IMR-90 (cell line): ENCODE results near the gene EYS. TPM values are rescaled to one million over a fixed set of nuclear protein-coding genes. Genes with fewer than 3 reads are reported as not detected.

Source experiments
- ATAC-seq: fragments of 200-7000 bp; cut with Tn5 transposase; 2 replicates; pipeline ENCODE4 v1.9.1; 2020; ENCODE audit warnings: low read depth, mild to moderate bottlenecking, moderate library complexity
- BruUV-seq: library from RNA; stranded (reverse); fragments of 400-500 nt; replicated peaks from 2 replicates; lab custom pipeline; 2021; lab: Mats Ljungman, UMichigan
- CTCF ChIA-PET: fragments of 300-600 bp; formaldehyde crosslinking; extraction: SDS; loops from one replicate; lab custom pipeline; 2021; ENCODE audit warnings: antibody characterized with exemption; lab: Yijun Ruan, JAX
- POLR2A ChIA-PET: fragments of 300-600 bp; sonication (Branson Sonifier 250); formaldehyde crosslinking; loops from one replicate; lab custom pipeline; 2022; ENCODE audit warnings: antibody characterized with exemption; ENCODE audit not compliant: unreplicated experiment; lab: Charles Lee
- DNase-seq: peaks from one replicate; pipeline ENCODE4 v3.0.0; 2013
- H2AFZ ChIP-seq: replicated peaks from 2 replicates; pipeline ENCODE3; 2013; ENCODE audit warnings: low read length, mild to moderate bottlenecking; ENCODE audit not compliant: poor library complexity
- H2AK5ac ChIP-seq: 2 replicates; pipeline ENCODE4 v1.6.1; 2013; ENCODE audit warnings: low read depth, low read length, inconsistent platforms
- H2AK9ac ChIP-seq: replicated peaks from 2 replicates; pipeline ENCODE3; 2013; ENCODE audit warnings: mild to moderate bottlenecking, low read depth, low read length, moderate library complexity; ENCODE audit not compliant: poor library complexity
- H2BK120ac ChIP-seq: 2 replicates; pipeline ENCODE4 v1.6.1; 2013; ENCODE audit warnings: low read depth, low read length, inconsistent platforms
- H2BK15ac ChIP-seq: 3 replicates; pipeline ENCODE4 v1.6.1; 2013; ENCODE audit warnings: low read depth, low read length, inconsistent platforms
- H2BK20ac ChIP-seq: 2 replicates; pipeline ENCODE4 v1.6.1; 2013; ENCODE audit warnings: low read depth, mild to moderate bottlenecking, inconsistent platforms, low read length, moderate library complexity
- H2BK5ac ChIP-seq: 2 replicates; pipeline ENCODE4 v1.6.1; 2013; ENCODE audit warnings: mild to moderate bottlenecking, low read depth, low read length, inconsistent platforms; ENCODE audit not compliant: poor library complexity, severe bottlenecking
- H3K14ac ChIP-seq: replicated peaks from 2 replicates; pipeline ENCODE4 v1.6.1; 2013; ENCODE audit warnings: low read depth, low read length, inconsistent platforms
- H3K18ac ChIP-seq: 2 replicates; pipeline ENCODE4 v1.6.1; 2013; ENCODE audit warnings: low read depth, low read length, control low read depth
- H3K23ac ChIP-seq: 2 replicates; pipeline ENCODE4 v1.6.1; 2013; ENCODE audit warnings: low read depth, low read length, inconsistent platforms
- H3K27ac ChIP-seq: 2 replicates; pipeline ENCODE4 v1.5.1; 2013; ENCODE audit warnings: mild to moderate bottlenecking, control low read depth, low read length; ENCODE audit not compliant: insufficient read depth
- H3K27me3 ChIP-seq: 2 replicates; pipeline ENCODE4 v1.6.1; 2013; ENCODE audit warnings: low read length; ENCODE audit not compliant: control insufficient read depth, insufficient read depth
- H3K36me3 ChIP-seq: 2 replicates; pipeline ENCODE4 v1.6.1; 2013; ENCODE audit warnings: low read length, mixed read lengths; ENCODE audit not compliant: control insufficient read depth, insufficient read depth
- H3K4ac ChIP-seq: 2 replicates; pipeline ENCODE4 v1.6.1; 2013; ENCODE audit warnings: low read depth, low read length, inconsistent platforms
- H3K4me1 ChIP-seq: 2 replicates; pipeline ENCODE4 v1.6.1; 2013; ENCODE audit warnings: low read length, mixed read lengths; ENCODE audit not compliant: control insufficient read depth, insufficient read depth
- H3K4me2 ChIP-seq: 2 replicates; pipeline ENCODE4 v1.6.1; 2013; ENCODE audit warnings: low read depth, mild to moderate bottlenecking, control low read depth, low read length, moderate library complexity
- H3K4me3 ChIP-seq: 2 replicates; pipeline ENCODE4 v1.5.1; 2013; ENCODE audit warnings: low read depth, mild to moderate bottlenecking, control low read depth, low read length, moderate library complexity; ENCODE audit not compliant: insufficient read depth
- H3K56ac ChIP-seq: 2 replicates; pipeline ENCODE4 v1.6.1; 2013; ENCODE audit warnings: low read length, inconsistent platforms; ENCODE audit not compliant: insufficient read depth; ENCODE audit errors: extremely low read depth
- H3K79me1 ChIP-seq, 2 experiments: 2 replicates each; pipeline ENCODE4 v1.6.1; 2013; ENCODE audit warnings: low read length in 2 of 2, inconsistent platforms in 1 of 2, low read depth in 1 of 2
- H3K9ac ChIP-seq: 2 replicates; pipeline ENCODE4 v1.6.1; 2013; ENCODE audit warnings: low read depth, low read length, control low read depth
- H3K9me1 ChIP-seq: 2 replicates; pipeline ENCODE4 v1.6.1; 2013; ENCODE audit warnings: low read length, inconsistent platforms; ENCODE audit not compliant: insufficient read depth
- H3K9me3 ChIP-seq: 2 replicates; pipeline ENCODE4 v1.6.1; 2013; ENCODE audit warnings: low read length; ENCODE audit not compliant: control insufficient read depth, insufficient read depth
- H4K20me1 ChIP-seq: 2 replicates; pipeline ENCODE4 v1.6.1; 2013; ENCODE audit warnings: low read length, inconsistent platforms; ENCODE audit not compliant: insufficient read depth
- H4K5ac ChIP-seq: 2 replicates; pipeline ENCODE4 v1.6.1; 2013; ENCODE audit warnings: mild to moderate bottlenecking, low read depth, low read length, control low read depth
- H4K8ac ChIP-seq, 2 experiments: 2 replicates each; pipeline ENCODE4 v1.6.1; 2013; ENCODE audit warnings: low read depth in 2 of 2, low read length in 2 of 2, control low read depth in 1 of 2, inconsistent platforms in 1 of 2
- H4K91ac ChIP-seq: 2 replicates; pipeline ENCODE4 v1.6.1; 2013; ENCODE audit warnings: low read depth, low read length, inconsistent platforms; ENCODE audit not compliant: insufficient read depth
- BHLHE40 ChIP-seq: fragments of 150-350 bp; IDR thresholded peaks from 2 replicates; pipeline ENCODE4 v1.6.1; 2016; ENCODE audit warnings: mild to moderate bottlenecking, low read depth, low read length
- CEBPB ChIP-seq: IDR thresholded peaks from 2 replicates; pipeline ENCODE4 v1.6.1; 2012; ENCODE audit warnings: low read depth, low read length, improper control_type of control experiment
- CHD1 ChIP-seq: IDR thresholded peaks from 2 replicates; pipeline ENCODE4 v1.6.1; 2012; ENCODE audit warnings: low read depth, low read length, improper control_type of control experiment
- FOS ChIP-seq: fragments of 150-350 bp; IDR thresholded peaks from 2 replicates; pipeline ENCODE4 v1.6.1; 2016; ENCODE audit warnings: low read depth, low read length
- MAFK ChIP-seq: IDR thresholded peaks from 2 replicates; pipeline ENCODE4 v1.6.1; 2012; ENCODE audit warnings: low read depth, low read length, improper control_type of control experiment
- MAZ ChIP-seq: IDR thresholded peaks from 2 replicates; pipeline ENCODE4 v1.6.1; 2012; ENCODE audit warnings: low read depth, mild to moderate bottlenecking, low read length, improper control_type of control experiment, moderate library complexity, borderline replicate concordance
- MXI1 ChIP-seq: IDR thresholded peaks from 2 replicates; pipeline ENCODE4 v1.6.1; 2012; ENCODE audit warnings: low read depth, mild to moderate bottlenecking, low read length, moderate library complexity, borderline replicate concordance
- NFE2L2 ChIP-seq: fragments of 150-350 bp; IDR thresholded peaks from 2 replicates; pipeline ENCODE4 v1.6.1; 2016; ENCODE audit warnings: low read depth, mild to moderate bottlenecking, low read length
- POLR2A ChIP-seq: IDR thresholded peaks from 2 replicates; pipeline ENCODE4 v1.6.1; 2012; ENCODE audit warnings: mild to moderate bottlenecking, low read depth, low read length
- RAD21 ChIP-seq: IDR thresholded peaks from 2 replicates; pipeline ENCODE4 v1.6.1; 2012; ENCODE audit warnings: low read length, improper control_type of control experiment
- RCOR1 ChIP-seq: IDR thresholded peaks from 2 replicates; pipeline ENCODE4 v1.6.1; 2012; ENCODE audit warnings: mild to moderate bottlenecking, low read length, improper control_type of control experiment; ENCODE audit not compliant: insufficient replicate concordance
- RFX5 ChIP-seq: IDR thresholded peaks from 2 replicates; pipeline ENCODE4 v1.8.0; 2012; ENCODE audit warnings: low read depth, mild to moderate bottlenecking, low read length, moderate library complexity
- SMC3 ChIP-seq: fragments of 150-350 bp; IDR thresholded peaks from 2 replicates; pipeline ENCODE4 v1.6.1; 2016; ENCODE audit warnings: low read depth, mild to moderate bottlenecking, antibody characterized with exemption, low read length, moderate library complexity
- WGBS, 2 experiments: methylation state at CpG; one replicate each; pipeline versions ENCODE4 v1.1.5 to v1.1.7; 2013; ENCODE audit warnings: missing lambda C conversion rate in 2 of 2; ENCODE audit not compliant: insufficient read length in 1 of 2; ENCODE audit errors: extremely low coverage in 2 of 2; 5-methylcytosine and 5-hydroxymethylcytosine counted together
- dilution Hi-C: fragments of 300-500 bp; cut with HindIII; formaldehyde crosslinking; loops from one replicate; pipeline ENCODE4 v1.14.3; 2018; ENCODE audit warnings: low sequenced_read_pairs; ENCODE audit not compliant: unreplicated experiment
- in situ Hi-C: fragments of 300-500 bp; cut with MboI; formaldehyde crosslinking; loops from 3 replicates; pipeline ENCODE4 v1.14.3; 2019; ENCODE audit warnings: low sequenced_read_pairs, inconsistent platforms, mixed read lengths
- intact Hi-C: fragments of 100-400 bp; cut with micrococcal nuclease; formaldehyde crosslinking; loops from 2 replicates; pipeline ENCODE4 v1.10.0; 2022
- polyA plus RNA-seq, 3 experiments: library from polyadenylated mRNA; depleted of rRNA; stranded (reverse); fragments of >200 nt; gene quantifications; 2 replicates each; pipeline ENCODE4 v1.2.3, GENCODE V29; 2012; ENCODE audit warnings: low replicate concordance in 1 of 3
- total RNA-seq: library from RNA; depleted of rRNA; stranded (reverse); fragments of >200 nt; gene quantifications from 2 replicates; pipeline ENCODE4 v1.2.3, GENCODE V29; 2012
- TF ChIP-seq, protein P1 (sequence below): fragments of 150-350 bp; IDR thresholded peaks from 2 replicates; pipeline ENCODE4 v1.6.1; 2017; ENCODE audit warnings: mild to moderate bottlenecking, antibody characterized with exemption, low read length, low read depth
- TF ChIP-seq, protein P2 (sequence below): conservative IDR thresholded peaks from 2 replicates; pipeline ENCODE4 v1.5.1; 2012; ENCODE audit warnings: mild to moderate bottlenecking, low read depth, low read length, improper control_type of control experiment
- TF ChIP-seq, protein P3 (sequence below): fragments of 150-350 bp; IDR thresholded peaks from 2 replicates; pipeline ENCODE4 v1.6.1; 2016; ENCODE audit warnings: low read depth, mild to moderate bottlenecking, low read length, moderate library complexity, borderline replicate concordance

Gene EYS
- total and polyA plus RNA-seq, 2 of the 4 experiments (the other 2 are of a cell fraction), result under 0.01 TPM; not detected in 1

DNA sequence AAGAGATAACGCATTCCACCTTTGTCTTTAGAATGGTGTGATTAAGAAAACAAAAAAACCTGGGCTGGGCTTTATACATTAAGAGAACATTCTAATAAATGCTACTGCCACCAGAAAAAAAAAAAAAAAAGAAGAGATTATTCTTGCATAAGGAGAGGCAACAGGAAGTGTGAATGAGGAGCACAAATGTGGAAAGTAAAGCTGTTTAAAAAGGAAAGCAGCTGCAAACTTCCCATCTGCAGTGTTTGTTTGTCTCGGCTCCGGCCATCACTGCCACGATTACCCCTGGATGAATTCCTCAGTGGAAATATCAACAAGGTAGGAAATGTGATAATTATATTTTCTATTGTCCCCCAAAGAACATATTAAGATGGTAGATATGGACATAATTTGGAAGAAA is 1847.5 kb downstream of the EYS start:
- Histone ChIP-seq H2BK120ac (no peak overlapping the region), H3K27ac (no peak overlapping the region), H3K9me3 (no peaks in the 10 kb centered on the region), H4K20me1 (no peaks in the 10 kb centered on the region), H3K79me1 (no peaks in the 10 kb centered on the region), H3K27me3 (no peaks in the 10 kb centered on the region), H4K8ac (no peak overlapping the region), H2AFZ (peak overlapping the region; percentile 65), H3K4me1 (peaks cover 6% of the 10 kb centered on the region), H3K9me1 (no peaks in the 10 kb centered on the region), H4K91ac (no peak overlapping the region), H2BK15ac (no peak overlapping the region), H3K18ac (peak overlapping the region; percentile 79; the same call in 1 of the 2 replicates), H3K4me3 (no peak overlapping the region), H3K36me3 (no peaks in the 10 kb centered on the region), H3K9ac (no peak overlapping the region), H2AK9ac (no peak overlapping the region), H2BK5ac (no peak overlapping the region), H2AK5ac (no peak overlapping the region), H3K14ac (no peak overlapping the region), H3K23ac (no peak overlapping the region), H3K4me2 (no peak overlapping the region), H3K4ac (no peak overlapping the region), H3K56ac (no peak overlapping the region), H2BK20ac (no peak overlapping the region), H4K5ac (no peak overlapping the region)
- ChIA-PET CTCF (no interaction called here), POLR2A (no interaction called here)
- BruUV-seq, result no TSS peak
- TF ChIP-seq MAFK (no peak), RFX5 (no peak), RAD21 (no peak), RCOR1 (no peak), MAZ (no peak), CEBPB (no peak), FOS (no peak), CHD1 (no peak), MXI1 (no peak), SMC3 (no peak), NFE2L2 (no peak), POLR2A (no peak), BHLHE40 (no peak)
- TF ChIP-seq, protein P1, sequence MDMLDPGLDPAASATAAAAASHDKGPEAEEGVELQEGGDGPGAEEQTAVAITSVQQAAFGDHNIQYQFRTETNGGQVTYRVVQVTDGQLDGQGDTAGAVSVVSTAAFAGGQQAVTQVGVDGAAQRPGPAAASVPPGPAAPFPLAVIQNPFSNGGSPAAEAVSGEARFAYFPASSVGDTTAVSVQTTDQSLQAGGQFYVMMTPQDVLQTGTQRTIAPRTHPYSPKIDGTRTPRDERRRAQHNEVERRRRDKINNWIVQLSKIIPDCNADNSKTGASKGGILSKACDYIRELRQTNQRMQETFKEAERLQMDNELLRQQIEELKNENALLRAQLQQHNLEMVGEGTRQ, result no peak
- TF ChIP-seq, protein P2, sequence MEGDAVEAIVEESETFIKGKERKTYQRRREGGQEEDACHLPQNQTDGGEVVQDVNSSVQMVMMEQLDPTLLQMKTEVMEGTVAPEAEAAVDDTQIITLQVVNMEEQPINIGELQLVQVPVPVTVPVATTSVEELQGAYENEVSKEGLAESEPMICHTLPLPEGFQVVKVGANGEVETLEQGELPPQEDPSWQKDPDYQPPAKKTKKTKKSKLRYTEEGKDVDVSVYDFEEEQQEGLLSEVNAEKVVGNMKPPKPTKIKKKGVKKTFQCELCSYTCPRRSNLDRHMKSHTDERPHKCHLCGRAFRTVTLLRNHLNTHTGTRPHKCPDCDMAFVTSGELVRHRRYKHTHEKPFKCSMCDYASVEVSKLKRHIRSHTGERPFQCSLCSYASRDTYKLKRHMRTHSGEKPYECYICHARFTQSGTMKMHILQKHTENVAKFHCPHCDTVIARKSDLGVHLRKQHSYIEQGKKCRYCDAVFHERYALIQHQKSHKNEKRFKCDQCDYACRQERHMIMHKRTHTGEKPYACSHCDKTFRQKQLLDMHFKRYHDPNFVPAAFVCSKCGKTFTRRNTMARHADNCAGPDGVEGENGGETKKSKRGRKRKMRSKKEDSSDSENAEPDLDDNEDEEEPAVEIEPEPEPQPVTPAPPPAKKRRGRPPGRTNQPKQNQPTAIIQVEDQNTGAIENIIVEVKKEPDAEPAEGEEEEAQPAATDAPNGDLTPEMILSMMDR, result no peak
- TF ChIP-seq, protein P3, sequence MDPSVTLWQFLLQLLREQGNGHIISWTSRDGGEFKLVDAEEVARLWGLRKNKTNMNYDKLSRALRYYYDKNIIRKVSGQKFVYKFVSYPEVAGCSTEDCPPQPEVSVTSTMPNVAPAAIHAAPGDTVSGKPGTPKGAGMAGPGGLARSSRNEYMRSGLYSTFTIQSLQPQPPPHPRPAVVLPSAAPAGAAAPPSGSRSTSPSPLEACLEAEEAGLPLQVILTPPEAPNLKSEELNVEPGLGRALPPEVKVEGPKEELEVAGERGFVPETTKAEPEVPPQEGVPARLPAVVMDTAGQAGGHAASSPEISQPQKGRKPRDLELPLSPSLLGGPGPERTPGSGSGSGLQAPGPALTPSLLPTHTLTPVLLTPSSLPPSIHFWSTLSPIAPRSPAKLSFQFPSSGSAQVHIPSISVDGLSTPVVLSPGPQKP, result no peak
- in situ Hi-C loops, result no loop called here
- WGBS, 2 experiments, result no CpG with 5 or more reads among the region's 4 CpGs
- ATAC-seq (no peak), DNase-seq (no peak)
- dilution Hi-C loops, result no loop called here
- intact Hi-C loops, result no loop called here
